ENCODE measurements around the gene GLI1.

Gene GLI1

GRCh38 chr12:57461917-57462250 is 2.3 kb downstream of the GLI1 start:
- DNase-seq = no peak

DNA sequence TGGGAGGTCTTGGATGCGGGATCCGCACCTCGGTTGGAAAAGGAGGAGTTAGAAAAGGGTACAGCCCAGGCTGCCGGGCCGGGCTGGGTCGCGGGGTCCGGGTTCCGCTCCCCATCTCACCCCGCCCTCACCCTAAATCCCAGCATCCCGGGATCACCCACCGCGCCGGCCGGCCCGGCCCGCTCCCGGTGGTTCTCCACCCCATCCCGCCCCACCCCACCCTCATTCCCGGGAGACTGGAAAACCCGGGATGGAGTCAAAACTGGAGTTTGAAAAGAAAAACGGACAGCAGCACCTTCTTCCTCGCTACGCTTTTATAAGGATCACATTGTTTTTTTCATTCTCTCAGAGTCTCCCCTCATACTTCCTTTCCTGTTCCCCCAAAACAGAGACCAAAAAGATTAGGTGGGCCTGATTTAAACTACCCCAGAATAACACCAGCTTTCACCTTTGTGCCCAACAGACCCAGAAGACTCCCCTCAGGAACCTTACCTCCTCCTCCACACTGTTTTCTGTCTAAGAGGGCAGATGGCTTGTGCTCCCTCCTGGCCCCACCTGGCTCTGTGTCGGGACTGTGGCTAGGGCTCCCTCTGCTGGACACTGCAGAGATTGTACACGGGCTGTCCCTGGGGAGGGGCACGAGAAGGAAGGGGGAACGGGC is 2.8 kb downstream of the GLI1 start:
- DNase-seq = peak; percentile 89

GRCh38 chr12:57462912-57463253 is 3.3 kb downstream of the GLI1 start:
- no peak for DNase-seq

DNA sequence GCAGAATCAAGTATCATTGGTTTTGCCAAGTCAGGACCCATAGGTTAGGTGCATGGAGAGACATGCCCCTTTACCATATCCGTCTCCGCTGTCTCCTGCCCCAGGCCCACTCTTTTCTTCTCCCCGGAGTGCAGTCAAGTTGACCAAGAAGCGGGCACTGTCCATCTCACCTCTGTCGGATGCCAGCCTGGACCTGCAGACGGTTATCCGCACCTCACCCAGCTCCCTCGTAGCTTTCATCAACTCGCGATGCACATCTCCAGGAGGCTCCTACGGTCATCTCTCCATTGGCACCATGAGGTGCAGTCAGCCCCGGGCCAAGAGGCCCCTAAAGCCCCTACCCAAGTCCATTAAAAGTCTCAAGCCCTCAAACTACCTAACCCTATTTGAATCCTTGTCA is 5.0 kb downstream of the GLI1 start:
- no peak for DNase-seq

DNA sequence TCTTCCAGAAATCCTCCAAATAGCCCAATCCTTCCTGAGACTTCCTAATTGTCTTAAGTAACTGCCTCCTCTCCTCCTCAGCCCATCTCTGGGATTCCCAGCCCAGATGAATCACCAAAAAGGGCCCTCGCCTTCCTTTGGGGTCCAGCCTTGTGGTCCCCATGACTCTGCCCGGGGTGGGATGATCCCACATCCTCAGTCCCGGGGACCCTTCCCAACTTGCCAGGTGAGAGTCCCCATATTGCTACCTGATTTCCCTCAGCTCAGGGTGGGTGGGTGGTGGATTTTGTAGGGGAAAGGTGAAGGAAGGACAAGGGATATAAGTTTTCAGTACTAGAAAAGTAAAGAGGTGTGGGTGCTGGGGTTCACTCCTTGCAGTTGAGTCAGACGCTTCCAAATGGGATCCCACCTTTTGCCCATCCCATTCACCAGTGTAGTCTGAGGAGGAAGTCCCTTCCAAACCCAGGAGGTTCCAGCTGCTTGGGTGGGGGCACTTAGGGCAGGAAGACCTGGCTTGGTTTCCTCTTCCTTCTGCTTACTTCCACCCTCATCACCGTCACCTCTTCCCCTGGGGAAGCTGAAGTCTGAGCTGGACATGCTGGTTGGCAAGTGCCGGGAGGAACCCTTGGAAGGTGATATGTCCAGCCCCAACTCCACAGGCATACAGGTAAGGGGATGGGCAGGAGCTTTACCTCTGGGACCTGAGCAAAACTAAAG is 5.6 kb downstream of the GLI1 start:
- DNase-seq = no peak

- no peak for DNase-seq
Measured at GRCh38 chr12:57465747-57466505, 6.3 kb downstream of the GLI1 start.

DNA sequence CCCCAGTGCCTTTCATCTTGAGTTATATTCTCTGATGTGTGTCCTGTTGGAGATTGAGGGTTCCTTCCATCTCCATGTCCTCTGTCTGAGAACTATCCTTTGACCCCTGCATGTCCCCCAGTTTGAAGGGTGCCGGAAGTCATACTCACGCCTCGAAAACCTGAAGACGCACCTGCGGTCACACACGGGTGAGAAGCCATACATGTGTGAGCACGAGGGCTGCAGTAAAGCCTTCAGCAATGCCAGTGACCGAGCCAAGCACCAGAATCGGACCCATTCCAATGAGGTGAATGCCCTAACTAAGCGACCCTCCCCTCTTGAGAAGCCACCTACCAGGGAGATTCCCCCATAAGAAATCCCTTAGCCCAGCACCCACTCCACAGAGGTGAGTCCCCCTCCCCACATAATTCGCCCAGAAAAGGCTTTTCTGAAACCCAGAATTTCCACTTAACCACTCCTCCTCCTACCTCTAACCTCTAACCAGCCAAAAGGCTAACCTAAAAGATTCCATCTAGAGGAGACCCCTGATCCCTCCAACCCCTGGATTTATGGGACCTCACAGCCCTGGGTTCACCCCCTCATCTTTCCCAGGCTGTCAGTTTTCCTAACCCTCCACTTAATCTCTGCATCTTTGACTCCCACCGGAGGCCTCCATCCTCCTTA is 7.8 kb downstream of the GLI1 start:
- DNase-seq = no peak

DNA sequence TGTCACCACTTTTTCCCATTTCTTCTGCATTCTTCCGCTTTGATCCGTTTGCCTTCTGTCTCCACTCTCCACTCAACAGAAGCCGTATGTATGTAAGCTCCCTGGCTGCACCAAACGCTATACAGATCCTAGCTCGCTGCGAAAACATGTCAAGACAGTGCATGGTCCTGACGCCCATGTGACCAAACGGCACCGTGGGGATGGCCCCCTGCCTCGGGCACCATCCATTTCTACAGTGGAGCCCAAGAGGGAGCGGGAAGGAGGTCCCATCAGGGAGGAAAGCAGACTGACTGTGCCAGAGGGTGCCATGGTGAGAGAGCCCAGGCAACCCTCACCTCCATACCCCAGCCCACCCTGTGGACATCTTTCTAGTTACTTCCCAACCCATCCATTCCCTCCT is 8.3 kb downstream of the GLI1 start:
- DNase-seq = no peak

DNA sequence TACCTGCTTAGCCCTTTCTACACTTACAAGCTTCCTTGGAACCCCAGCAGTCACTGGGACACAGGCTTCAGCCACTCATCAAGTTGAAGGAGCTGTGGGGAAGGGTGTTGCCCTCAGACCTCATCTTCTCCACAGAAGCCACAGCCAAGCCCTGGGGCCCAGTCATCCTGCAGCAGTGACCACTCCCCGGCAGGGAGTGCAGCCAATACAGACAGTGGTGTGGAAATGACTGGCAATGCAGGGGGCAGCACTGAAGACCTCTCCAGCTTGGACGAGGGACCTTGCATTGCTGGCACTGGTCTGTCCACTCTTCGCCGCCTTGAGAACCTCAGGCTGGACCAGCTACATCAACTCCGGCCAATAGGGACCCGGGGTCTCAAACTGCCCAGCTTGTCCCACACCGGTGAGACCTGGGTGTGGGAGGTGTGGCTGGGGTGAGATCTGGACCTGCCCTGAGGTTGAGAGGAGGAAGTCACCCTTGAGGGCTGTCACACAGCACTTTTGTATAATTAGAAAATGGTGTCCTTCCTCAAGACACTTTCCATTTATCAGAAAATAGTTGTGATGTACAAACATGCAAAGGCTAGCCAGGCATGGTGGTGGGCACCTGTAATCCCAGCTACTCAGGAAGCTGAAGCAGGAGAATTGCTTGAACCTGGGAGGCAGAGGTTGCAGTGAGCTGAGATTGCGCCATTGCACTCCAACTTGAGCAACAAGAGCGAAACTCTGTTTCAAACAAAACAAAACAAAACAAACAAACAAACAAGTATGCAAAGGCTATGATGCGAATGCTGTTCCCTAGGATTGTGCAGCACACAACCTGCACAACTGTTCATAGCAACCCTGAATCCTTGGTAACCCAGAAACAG is 9.9 kb downstream of the GLI1 start:
- no peak for DNase-seq

GRCh38 chr12:57470286-57470969 is 10.8 kb downstream of the GLI1 start:
- no peak for DNase-seq

- no peak for DNase-seq
Measured at GRCh38 chr12:57470970-57471656, 11.5 kb downstream of the GLI1 start.

DNA sequence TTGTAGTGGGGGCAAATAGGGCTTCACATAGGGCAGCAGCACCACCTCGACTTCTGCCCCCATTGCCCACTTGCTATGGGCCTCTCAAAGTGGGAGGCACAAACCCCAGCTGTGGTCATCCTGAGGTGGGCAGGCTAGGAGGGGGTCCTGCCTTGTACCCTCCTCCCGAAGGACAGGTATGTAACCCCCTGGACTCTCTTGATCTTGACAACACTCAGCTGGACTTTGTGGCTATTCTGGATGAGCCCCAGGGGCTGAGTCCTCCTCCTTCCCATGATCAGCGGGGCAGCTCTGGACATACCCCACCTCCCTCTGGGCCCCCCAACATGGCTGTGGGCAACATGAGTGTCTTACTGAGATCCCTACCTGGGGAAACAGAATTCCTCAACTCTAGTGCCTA is 12.1 kb downstream of the GLI1 start:
- no peak for DNase-seq

DNA sequence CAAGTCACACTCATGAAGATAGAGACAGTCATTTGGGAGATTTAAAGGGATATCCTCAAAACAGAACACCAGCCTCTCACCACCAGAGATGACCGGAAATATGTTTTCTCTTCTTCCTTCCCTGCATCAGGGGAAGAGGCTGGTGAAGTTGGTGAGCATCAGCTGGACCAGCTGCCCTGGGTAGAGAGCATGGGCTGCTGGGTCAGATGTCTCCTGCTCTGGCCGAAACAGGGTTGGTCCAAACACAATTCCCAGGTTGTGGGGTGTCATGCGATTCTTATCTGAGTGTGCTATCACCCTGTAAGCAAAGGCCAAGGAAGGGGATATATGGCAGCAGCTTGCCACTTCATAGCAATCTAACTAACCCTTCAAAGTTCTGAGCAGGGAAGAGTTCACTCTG is 12.8 kb downstream of the GLI1 start:
- no peak for DNase-seq

DNA sequence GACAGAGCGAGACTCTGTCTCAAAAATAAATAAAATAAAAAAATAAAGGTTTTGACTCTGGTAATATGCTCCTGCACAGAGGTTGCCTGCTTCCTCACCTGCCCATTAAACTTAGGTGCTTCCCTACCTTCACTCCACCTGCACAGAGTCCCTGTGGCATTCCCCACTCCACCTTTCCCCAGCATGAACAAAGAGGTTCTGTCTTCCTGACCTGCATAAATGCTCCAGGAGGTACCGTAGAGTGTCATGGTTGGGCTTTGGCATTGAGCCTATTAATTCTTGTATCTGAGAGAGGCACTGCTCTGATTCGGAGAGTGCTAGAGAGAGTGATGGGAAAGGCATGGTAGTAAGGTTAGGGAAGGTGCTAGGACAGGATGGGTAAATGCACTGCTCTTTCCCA is 13.8 kb downstream of the GLI1 start:
- no peak for DNase-seq

DNA sequence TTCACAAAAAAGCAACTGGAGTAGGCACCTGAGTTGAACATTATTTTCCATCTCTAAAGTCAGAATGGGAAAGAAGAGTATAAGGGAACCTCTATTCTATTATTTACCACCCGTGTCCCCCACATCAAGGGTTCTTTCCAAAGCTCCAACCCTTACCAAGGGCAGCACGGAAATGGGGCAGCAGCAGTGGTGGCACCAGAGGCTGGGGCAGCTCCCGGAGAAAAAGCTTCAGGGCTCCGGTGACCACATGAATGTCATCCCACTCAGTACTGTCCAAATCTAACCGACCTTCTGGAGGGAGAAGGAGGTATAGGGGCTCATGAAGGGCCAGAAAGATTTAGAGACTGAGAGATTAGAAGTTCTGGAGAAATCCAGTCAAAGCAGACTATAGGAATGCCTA is 14.3 kb downstream of the GLI1 start:
- DNase-seq = no peak

GRCh38 chr12:57474430-57474829 is 14.8 kb downstream of the GLI1 start:
- no peak for DNase-seq

GRCh38 chr12:57474862-57475261 is 15.3 kb downstream of the GLI1 start:
- DNase-seq = no peak

GRCh38 chr12:57475271-57476161 is 15.9 kb downstream of the GLI1 start:
- no peak for DNase-seq

DNA sequence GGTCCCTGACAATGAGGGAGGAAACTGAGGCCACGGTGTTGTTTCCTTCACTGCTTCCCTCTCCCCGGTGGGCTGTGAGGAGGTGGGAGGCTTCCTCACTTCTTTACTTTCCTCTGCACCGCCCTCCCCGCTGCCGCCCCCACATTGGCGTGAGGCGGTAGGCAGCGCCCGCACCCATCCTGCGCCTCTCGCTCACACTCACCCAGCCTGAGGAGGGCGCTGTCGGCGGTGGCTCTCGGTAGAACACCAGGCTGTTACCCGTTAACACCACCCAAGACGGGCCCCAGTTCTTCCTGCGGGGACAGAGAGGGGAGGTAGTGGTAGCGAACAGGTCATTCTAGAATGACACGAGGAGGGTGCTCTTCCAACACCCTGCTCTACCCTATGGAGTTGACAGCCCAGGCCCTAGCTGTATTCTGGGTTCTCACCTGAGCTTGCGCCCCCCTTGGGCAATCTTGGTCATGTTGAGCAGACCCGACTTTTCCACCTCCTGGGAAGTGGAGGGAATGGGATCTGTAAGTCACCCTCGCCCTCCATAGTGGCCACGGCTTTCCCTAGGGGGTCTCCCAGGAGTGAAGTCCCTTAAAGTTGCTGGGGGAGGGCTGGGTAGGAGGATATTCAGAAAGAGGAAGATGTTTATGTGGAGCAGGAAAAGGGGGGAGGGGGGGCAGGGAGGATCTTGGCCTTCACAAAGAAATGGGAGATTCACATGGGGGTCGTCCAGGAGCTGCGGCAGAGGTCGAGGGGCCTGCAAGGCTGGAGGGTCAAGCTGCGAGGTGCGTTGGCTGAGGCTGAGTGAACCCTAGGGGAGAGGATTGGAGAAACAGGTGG is 16.8 kb downstream of the GLI1 start:
- peak; percentile 82 for DNase-seq

All from activated naive CD4-positive, alpha-beta T cell treated with anti-CD3 and anti-CD28 coated beads, Interleukin-2, amount 50 U/mL, for 16 hours (primary cell).